Activated CD8-positive, alpha-beta memory T cell treated with anti-CD3 and anti-CD28 coated beads, Interleukin-2, amount 10 ng/mL, durations not matched to agents 7 days and 5 days (primary cell): Measurements from ENCODE around the gene BNC2. TPM values are rescaled to one million over a fixed set of nuclear protein-coding genes. Genes with fewer than 3 reads are reported as not detected.
"Not testable (repeated sequence)": the region's sequence is repeated elsewhere in the genome, so short reads cannot be mapped to it uniquely, and the experiment has no call there.

Experiments used
- ATAC-seq: fragments of 150-1000 bp; cut with Tn5 transposase; one replicate; pipeline ENCODE4 v1.10.0; 2021; ENCODE audit warnings: moderate library complexity
- CTCF ChIA-PET: fragments of 350-600 bp; sonication (Branson Sonifier 250); formaldehyde crosslinking; loops from one replicate; lab custom pipeline; 2021; ENCODE audit warnings: antibody characterized with exemption; lab: Charles Lee
- DNase-seq: peaks from one replicate; pipeline ENCODE4 v3.0.0-alpha.2; 2020
- H3K27ac Mint-ChIP-seq: one replicate; pipeline ENCODE4 v1.8.0; 2021; ENCODE audit warnings: mild to moderate bottlenecking, mixed read lengths
- H3K27me3 Mint-ChIP-seq: one replicate; pipeline ENCODE4 v1.8.0; 2021; ENCODE audit warnings: mixed read lengths
- H3K36me3 Mint-ChIP-seq: one replicate; pipeline ENCODE4 v1.8.0; 2021; ENCODE audit warnings: mild to moderate bottlenecking, mixed read lengths
- H3K4me1 Mint-ChIP-seq: one replicate; pipeline ENCODE4 v1.8.0; 2021; ENCODE audit warnings: mixed read lengths
- H3K4me3 Mint-ChIP-seq: one replicate; pipeline ENCODE4 v1.8.0; 2021; ENCODE audit warnings: mild to moderate bottlenecking, moderate library complexity, mixed read lengths
- H3K9me3 Mint-ChIP-seq: one replicate; pipeline ENCODE4 v1.8.0; 2022; ENCODE audit warnings: low read depth, mixed read lengths
- total RNA-seq, 2 experiments: library from RNA; stranded (reverse); gene quantifications; one replicate each; pipeline ENCODE4 v1.2.3, GENCODE V29; 2021

BNC2 gene
- total RNA-seq, 2 experiments from 2014 or later: not detected

DNA sequence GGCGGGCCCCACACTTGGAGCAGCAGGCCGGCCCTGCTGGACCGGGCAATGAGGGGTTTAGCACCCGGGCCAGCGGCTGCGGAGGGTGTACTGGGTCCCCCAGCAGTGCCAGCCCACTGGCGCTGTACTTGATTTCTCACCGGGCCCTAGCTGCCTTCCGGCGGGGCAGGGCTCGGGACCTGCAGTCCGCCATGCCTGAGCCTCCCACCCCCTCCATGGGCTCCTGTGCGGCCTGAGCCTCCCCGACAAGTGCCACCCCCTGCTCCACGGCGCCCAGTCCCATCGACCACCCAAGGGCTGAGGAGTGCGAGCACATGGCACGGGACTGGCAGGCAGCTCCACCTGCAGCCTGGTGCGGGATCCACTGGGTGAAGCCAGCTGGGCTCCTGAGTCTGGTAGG lies 389.9 kb downstream of the BNC2 start:
- CTCF ChIA-PET, H3K27me3 Mint-ChIP-seq, H3K27ac Mint-ChIP-seq, H3K4me1 Mint-ChIP-seq, H3K9me3 Mint-ChIP-seq, H3K36me3 Mint-ChIP-seq, DNase-seq, ATAC-seq, H3K4me3 Mint-ChIP-seq: not testable (repeated sequence)

DNA sequence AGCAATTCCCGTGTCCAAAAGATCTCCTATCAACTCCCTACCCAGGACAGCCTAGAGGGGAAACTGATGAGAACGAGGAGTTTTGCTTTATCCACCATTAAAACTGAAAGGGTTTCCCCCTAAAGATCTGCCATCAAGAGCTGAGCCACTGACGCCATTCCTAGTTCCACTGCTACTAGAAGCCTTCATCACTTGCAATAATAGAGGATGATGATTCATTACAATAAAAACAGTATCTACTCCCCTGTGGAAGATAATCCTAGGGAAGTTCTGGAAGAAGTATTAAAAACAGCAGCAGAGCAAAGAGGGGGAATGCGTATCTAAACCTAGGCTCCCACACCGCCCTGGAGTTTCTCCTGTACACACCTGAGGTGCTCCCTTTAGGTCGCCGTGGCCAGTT lies 394.5 kb downstream of the BNC2 start:
- Mint-ChIP-seq H3K27ac (no peak overlapping the region), H3K9me3 (peaks cover 7% of the 10 kb centered on the region), H3K4me1 (no peaks in the 10 kb centered on the region), H3K27me3 (no peaks in the 10 kb centered on the region), H3K36me3 (no peaks in the 10 kb centered on the region), H3K4me3 (no peak overlapping the region)
- DNase-seq (no peak), ATAC-seq (no peak)
- CTCF ChIA-PET: no interaction called here

DNA sequence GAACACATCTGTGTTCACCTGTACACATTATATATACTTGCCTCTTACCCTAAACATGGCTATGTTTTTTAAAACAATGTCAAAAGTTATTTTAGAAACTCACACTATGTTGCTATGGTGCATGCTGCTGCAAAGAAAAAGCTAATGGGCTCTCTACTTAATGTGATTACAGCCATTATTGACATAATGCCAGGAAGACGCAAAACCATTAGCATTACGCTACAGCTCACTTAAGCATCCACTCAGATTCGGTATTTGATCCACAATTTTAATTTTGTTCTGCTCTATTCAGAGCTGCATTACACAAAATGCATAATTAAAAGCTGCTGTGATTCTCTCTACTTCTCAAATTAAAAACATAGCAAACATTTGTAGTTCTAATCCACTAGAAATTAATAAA lies 395.2 kb downstream of the BNC2 start:
- CTCF ChIA-PET: no interaction called here
- H3K4me3 Mint-ChIP-seq: no peak overlapping the region
- H3K36me3 Mint-ChIP-seq: no peaks in the 10 kb centered on the region
- no peaks in the 10 kb centered on the region for H3K4me1 Mint-ChIP-seq
- H3K27ac Mint-ChIP-seq: no peak overlapping the region
- peaks cover 7% of the 10 kb centered on the region for H3K9me3 Mint-ChIP-seq
- no peak for ATAC-seq
- DNase-seq: no peak
- H3K27me3 Mint-ChIP-seq: no peaks in the 10 kb centered on the region

DNA sequence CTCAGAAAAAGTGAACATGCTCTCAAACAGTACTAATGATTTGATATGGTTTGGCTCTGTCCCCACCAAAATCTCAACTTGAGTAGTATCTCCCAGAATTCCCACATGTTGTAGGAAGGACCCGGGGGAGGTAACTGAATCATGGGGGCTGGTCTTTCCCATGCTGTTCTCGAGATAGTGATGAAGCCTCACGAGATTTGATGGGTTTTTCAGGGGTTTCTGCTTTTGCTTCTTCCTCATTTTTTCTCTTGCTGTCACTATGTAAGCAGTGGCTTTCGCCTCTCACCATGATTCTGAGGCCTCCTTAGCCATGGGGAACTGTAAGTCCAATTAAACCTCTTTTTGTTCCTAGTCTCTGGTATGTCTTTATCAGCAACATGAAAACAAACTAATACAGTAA lies 401.3 kb downstream of the BNC2 start:
- H3K4me3 Mint-ChIP-seq: no peak overlapping the region
- H3K27me3 Mint-ChIP-seq: no peaks in the 10 kb centered on the region
- peaks cover 11% of the 10 kb centered on the region for H3K9me3 Mint-ChIP-seq
- CTCF ChIA-PET: no interaction called here
- no peak overlapping the region for H3K27ac Mint-ChIP-seq
- ATAC-seq (no peak), DNase-seq (no peak)
- no peaks in the 10 kb centered on the region for H3K4me1 Mint-ChIP-seq
- H3K36me3 Mint-ChIP-seq: no peaks in the 10 kb centered on the region

DNA sequence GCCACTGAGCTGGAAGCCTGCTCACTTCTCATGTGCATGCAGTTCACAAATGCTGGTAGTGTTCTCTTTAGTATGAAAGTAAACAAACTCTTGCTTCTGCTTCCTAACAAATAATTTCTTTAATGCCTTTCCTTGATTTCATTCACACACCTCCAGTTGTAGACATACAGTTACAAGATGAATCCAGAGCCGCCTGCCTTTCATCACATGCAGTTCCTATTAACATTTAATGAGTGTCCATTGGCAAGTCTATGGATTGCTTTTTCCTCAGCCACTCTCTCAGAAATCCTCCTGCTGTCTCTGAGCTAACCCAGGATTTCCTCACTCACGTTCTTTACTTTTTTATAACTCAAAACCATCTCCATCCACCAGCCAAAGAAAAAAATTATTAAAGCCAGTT lies 408.6 kb downstream of the BNC2 start:
- Mint-ChIP-seq H3K27ac (no peak overlapping the region), H3K36me3 (no peaks in the 10 kb centered on the region), H3K27me3 (no peaks in the 10 kb centered on the region), H3K9me3 (peaks cover 6% of the 10 kb centered on the region), H3K4me1 (no peaks in the 10 kb centered on the region), H3K4me3 (no peak overlapping the region)
- no peak for DNase-seq
- ATAC-seq: no peak
- CTCF ChIA-PET: no interaction called here

DNA sequence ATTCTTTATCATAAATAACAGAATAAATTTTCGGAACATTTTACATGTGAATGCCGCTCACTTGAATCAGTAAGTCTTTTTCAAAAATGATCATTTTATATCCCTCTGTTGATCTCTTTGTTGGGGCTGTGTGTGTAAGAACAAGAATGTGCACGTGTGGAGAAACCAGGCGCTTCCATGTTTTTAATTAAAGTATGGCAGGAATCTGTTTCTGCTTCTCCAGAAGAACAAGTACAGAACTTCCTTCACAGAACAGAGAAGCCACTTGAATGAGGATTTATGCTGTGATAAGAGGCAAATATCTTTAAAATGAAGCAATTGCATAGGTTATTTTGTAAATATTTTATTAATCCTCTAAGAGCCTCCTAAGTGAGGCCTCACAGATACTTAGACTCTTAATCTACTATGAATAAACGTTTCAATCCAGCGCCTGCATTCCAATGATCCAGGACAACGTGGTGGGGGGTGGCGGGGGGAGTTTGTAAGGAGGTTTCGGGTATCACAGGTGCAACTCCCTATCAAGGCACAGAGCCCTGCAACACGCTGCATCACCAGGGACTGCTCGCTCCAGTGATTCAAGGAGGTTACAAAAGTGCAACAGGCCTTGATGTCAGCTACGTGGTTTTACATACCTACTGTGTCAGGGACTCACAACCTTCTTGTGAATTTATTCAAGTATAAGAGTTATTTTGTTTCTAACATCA lies 409.2 kb downstream of the BNC2 start:
- Mint-ChIP-seq H3K36me3 (no peaks in the 10 kb centered on the region), H3K27me3 (no peaks in the 10 kb centered on the region), H3K9me3 (peaks cover 6% of the 10 kb centered on the region), H3K27ac (no peak overlapping the region), H3K4me1 (no peaks in the 10 kb centered on the region), H3K4me3 (no peak overlapping the region)
- DNase-seq (no peak), ATAC-seq (no peak)
- CTCF ChIA-PET: no interaction called here

DNA sequence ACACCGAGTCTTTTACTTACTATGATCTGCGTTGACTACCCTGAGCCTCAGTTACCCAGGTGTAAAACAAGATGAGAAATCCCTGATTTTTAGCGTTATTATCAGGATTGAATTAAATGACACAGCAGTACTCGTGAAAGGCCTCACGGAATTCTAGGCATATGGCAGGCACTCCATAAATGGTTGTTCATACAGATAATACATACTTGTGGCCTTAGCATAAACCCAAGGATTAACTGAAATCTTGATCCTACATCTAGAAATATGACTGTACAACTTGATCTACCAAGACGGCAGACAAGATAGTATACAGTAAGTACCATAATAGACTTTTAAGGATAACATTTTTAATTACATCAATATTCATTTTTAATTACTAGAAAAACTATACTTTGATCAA lies 409.8 kb downstream of the BNC2 start:
- Mint-ChIP-seq H3K4me1 (no peaks in the 10 kb centered on the region), H3K4me3 (no peak overlapping the region), H3K36me3 (no peaks in the 10 kb centered on the region), H3K9me3 (peaks cover 6% of the 10 kb centered on the region), H3K27ac (no peak overlapping the region), H3K27me3 (no peaks in the 10 kb centered on the region)
- ATAC-seq (no peak), DNase-seq (no peak)
- CTCF ChIA-PET: no interaction called here

DNA sequence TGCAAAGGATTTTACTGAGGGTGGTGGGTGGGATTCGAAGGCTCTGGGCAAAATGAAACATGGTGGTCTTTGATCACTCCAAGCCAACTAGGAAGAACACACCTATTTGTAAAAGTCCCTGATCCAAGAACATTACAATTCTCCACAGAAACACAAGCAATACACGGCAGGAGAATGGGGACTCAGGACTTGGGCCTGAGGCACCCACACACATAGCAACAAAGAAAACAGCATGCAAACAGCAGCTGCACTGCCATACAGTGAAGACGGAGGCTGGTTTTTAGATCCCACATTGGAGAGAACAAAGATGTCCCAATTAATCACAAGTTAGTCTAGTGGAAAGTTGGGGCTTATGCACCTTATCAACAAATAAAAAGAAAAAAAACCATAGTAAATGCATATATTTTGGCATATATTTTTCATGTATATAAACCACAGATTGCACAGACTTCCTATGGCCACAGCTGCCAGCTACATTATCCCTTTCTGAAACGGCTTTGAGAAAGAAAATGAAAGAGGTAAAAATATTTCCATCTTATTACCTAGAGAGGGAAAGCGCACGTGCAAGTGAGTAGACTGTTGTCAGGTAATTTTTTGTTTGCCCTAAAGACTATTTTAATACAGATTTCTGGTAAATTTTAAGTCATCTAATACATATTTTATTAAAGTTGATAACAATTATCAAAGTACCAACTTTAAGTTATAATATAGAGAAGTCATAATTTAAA lies 410.9 kb downstream of the BNC2 start:
- peaks cover 2% of the 10 kb centered on the region for H3K9me3 Mint-ChIP-seq
- ATAC-seq: no peak
- CTCF ChIA-PET: no interaction called here
- H3K4me3 Mint-ChIP-seq: no peak overlapping the region
- H3K4me1 Mint-ChIP-seq: no peaks in the 10 kb centered on the region
- no peak for DNase-seq
- no peaks in the 10 kb centered on the region for H3K27me3 Mint-ChIP-seq
- H3K27ac Mint-ChIP-seq: no peak overlapping the region
- no peaks in the 10 kb centered on the region for H3K36me3 Mint-ChIP-seq

DNA sequence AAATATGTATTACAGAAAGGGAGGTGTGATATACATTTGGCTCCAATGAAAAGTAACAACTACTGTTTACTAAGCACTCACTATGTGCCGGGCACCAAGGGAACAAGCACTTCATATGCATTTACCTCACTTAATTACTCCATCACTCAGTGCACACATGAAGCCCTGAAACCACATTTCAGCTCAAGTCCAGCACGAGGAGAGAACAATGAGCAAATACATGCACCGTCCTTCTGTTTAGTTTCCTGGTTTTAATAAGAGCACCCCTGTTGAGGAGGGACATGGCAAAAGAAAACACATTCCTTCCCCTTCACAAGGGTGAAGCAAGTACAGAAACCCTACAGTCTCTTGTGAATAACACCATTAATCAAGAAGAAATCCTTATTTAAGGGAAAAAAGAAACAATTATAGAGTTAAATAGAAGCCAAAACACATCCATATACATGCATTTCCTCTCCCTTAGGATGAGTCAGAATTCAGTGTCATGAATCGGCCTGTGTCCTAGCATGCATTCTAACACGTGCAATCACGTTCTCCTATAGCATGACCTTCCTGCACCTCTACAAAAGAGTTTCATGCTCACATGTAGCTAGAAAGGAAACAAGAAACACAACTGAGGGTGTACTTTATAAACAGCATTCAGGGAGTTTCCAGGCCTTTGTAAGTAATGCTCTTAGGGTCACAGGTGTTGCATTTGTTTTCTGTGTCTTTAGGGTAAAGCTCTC lies 411.6 kb downstream of the BNC2 start:
- Mint-ChIP-seq H3K4me1 (no peaks in the 10 kb centered on the region), H3K27me3 (no peaks in the 10 kb centered on the region), H3K4me3 (no peak overlapping the region), H3K9me3 (peaks cover 2% of the 10 kb centered on the region), H3K36me3 (no peaks in the 10 kb centered on the region), H3K27ac (no peak overlapping the region)
- DNase-seq (no peak), ATAC-seq (no peak)
- CTCF ChIA-PET: no interaction called here

DNA sequence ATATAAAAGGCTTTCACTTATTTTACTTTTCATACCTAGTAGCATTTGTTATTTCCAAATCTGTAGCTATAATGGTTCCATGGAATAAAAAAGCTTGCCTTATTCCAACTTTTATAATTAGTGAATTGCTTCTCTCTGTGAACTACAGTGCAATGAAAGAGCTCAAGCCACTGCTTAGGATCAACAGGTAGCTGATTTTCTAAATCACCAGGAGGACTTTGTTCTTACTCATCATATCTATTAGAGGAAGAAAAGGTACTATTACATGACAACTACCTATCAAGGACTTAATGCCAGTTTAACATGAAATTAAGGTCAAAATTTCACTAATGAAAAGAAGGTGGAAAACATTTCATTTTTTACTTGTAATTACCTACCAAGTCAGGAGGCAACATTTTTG lies 414.6 kb downstream of the BNC2 start:
- CTCF ChIA-PET: no interaction called here

DNA sequence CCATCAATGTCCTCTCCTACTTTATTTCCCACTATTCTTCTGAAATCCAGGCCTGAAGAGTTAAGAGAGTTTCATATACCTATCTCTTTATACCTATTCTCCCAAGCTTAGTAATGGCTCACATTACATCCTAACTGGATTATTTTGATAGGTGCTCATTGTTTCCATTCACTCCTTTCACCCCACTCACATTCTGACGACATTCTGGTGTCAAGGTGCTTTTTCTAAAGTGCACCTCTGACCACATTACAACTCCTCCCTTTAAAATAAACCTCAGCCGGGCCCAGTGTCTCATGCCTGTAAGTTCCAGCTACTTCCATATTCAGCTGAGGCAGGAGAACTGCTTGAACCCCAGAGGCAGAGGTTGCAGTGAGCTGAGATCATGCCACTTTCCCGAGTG lies 417.1 kb downstream of the BNC2 start:
- H3K27me3 Mint-ChIP-seq: no peaks in the 10 kb centered on the region
- ATAC-seq (no peak), DNase-seq (no peak)
- H3K4me3 Mint-ChIP-seq: no peak overlapping the region
- H3K4me1 Mint-ChIP-seq: no peaks in the 10 kb centered on the region
- H3K36me3 Mint-ChIP-seq: no peaks in the 10 kb centered on the region
- no peak overlapping the region for H3K27ac Mint-ChIP-seq
- CTCF ChIA-PET: no interaction called here
- H3K9me3 Mint-ChIP-seq: peaks cover 5% of the 10 kb centered on the region

More for the DNA sequence above, 414.6 kb downstream of the BNC2 start:
- Mint-ChIP-seq H3K4me3 (no peak overlapping the region), H3K27me3 (no peaks in the 10 kb centered on the region), H3K36me3 (no peaks in the 10 kb centered on the region), H3K27ac (no peak overlapping the region), H3K4me1 (no peaks in the 10 kb centered on the region), H3K9me3 (peaks cover 6% of the 10 kb centered on the region)
- ATAC-seq (no peak), DNase-seq (no peak)

DNA sequence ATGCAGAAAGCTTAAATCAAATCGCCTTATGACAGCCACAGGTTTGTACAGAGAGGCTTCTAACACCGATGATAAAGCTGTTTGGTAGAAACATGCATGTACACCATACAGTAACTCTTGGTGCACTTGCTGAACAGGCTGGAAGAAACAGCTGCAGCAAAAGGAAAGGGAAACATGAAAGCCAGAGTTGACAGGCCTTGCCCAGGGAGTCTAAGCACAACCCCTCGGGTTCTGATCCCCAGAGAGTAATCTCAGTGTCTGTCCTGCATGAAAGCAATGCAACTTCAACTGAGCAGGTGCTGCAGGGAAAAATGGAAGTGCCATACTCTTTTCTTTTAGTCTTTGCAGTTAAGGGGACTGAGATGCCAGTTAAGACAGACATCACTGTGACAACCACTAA lies 419.9 kb downstream of the BNC2 start:
- ATAC-seq (no peak), DNase-seq (no peak)
- Mint-ChIP-seq H3K36me3 (no peaks in the 10 kb centered on the region), H3K4me3 (no peak overlapping the region), H3K9me3 (peaks cover 6% of the 10 kb centered on the region), H3K4me1 (no peaks in the 10 kb centered on the region), H3K27me3 (no peaks in the 10 kb centered on the region), H3K27ac (no peak overlapping the region)
- CTCF ChIA-PET: no interaction called here

DNA sequence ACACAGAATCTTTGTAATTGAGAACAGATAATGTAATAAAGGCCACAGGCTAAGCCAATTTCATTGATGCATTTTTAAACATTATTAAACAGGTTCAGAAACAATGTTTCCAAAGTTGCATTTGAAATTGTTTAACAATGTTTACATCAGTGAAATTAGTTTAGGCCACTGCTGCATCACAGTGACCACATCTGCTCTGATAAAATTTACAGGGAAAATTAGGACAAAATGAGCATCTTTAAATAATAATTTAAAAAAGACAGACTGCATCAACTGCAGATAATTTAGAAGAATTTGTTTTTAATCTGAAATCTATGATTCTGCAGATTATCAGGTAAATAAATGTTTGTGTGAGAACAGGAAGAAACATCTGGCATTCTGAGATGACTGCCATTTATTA lies 420.4 kb downstream of the BNC2 start:
- ATAC-seq (no peak), DNase-seq (no peak)
- Mint-ChIP-seq H3K4me3 (no peak overlapping the region), H3K9me3 (peaks cover 6% of the 10 kb centered on the region), H3K4me1 (no peaks in the 10 kb centered on the region), H3K27me3 (no peaks in the 10 kb centered on the region), H3K27ac (no peak overlapping the region), H3K36me3 (no peaks in the 10 kb centered on the region)
- CTCF ChIA-PET: no interaction called here
